ENCODE measurements around the gene FXYD7. TPM values are rescaled to one million over a fixed set of nuclear protein-coding genes. Genes with fewer than 3 reads are reported as not detected.

The FXYD7 gene
- total and polyA plus RNA-seq, 2 experiments from 2014 or later: not detected

GRCh38 chr19:35117799-35118198 is 25.3 kb upstream of the FXYD7 start:
- H3K4me3 ChIP-seq: no peak overlapping the region
- H3K79me2 ChIP-seq (ENCODE audit: insufficient read depth): no peaks in the 10 kb centered on the region
- TF ChIP-seq EZH2phosphoT487 (IDR thresholded peaks at IDR 0.05; ENCODE audit: insufficient read depth, low read depth): no peak
- no peak for TF ChIP-seq EZH2 (IDR thresholded peaks at IDR 0.05; ENCODE audit: insufficient read depth, poor library complexity, severe bottlenecking)
- no peaks in the 10 kb centered on the region for H3K27me3 ChIP-seq (replicated peaks; ENCODE audit: insufficient read depth)
- no peak overlapping the region for H3K4me2 ChIP-seq (ENCODE audit: unreplicated experiment)
- H3F3A ChIP-seq (ENCODE audit: insufficient read depth): no peaks in the 10 kb centered on the region
- H3K9me2 ChIP-seq (ENCODE audit: insufficient read depth): no peaks in the 10 kb centered on the region
- peaks cover 9% of the 10 kb centered on the region; the same call in 1 of the 2 replicates for H3K4me1 ChIP-seq (ENCODE audit: insufficient read depth)
- no peak overlapping the region for H2AFZ ChIP-seq
- H4K20me1 ChIP-seq (ENCODE audit: insufficient read depth): no peaks in the 10 kb centered on the region
- no peak overlapping the region for H3K27ac ChIP-seq
- WGBS, 2 experiments (ENCODE audit: low coverage in 1 of 2, low lambda C conversion rate in 2 of 2, missing lambda C conversion rate in 2 of 2): 78 to 79% methylated on average over 11 of the region's 11 CpGs
- H3K9me3 ChIP-seq (ENCODE audit: low read depth): no peaks in the 10 kb centered on the region
- in situ Hi-C loops (cut with MboI): no loop called here
- no peaks in the 10 kb centered on the region for H3K36me3 ChIP-seq (ENCODE audit: low read depth)
- no peak for DNase-seq
- no peak overlapping the region for H3K9ac ChIP-seq

- Histone ChIP-seq H2AFZ (no peak overlapping the region), H3K4me3 (no peak overlapping the region), H3K27ac (no peak overlapping the region), H4K20me1 (ENCODE audit: insufficient read depth) (no peaks in the 10 kb centered on the region), H3K9me2 (ENCODE audit: insufficient read depth) (no peaks in the 10 kb centered on the region), H3K4me1 (ENCODE audit: insufficient read depth) (peaks cover 14% of the 10 kb centered on the region), H3K9me3 (ENCODE audit: low read depth) (no peaks in the 10 kb centered on the region), H3K79me2 (ENCODE audit: insufficient read depth) (no peaks in the 10 kb centered on the region), H3K27me3 (replicated peaks; ENCODE audit: insufficient read depth) (no peaks in the 10 kb centered on the region), H3K9ac (no peak overlapping the region), H3K4me2 (ENCODE audit: unreplicated experiment) (no peak overlapping the region), H3F3A (ENCODE audit: insufficient read depth) (no peaks in the 10 kb centered on the region), H3K36me3 (ENCODE audit: low read depth) (no peaks in the 10 kb centered on the region)
- no peak for TF ChIP-seq EZH2 (IDR thresholded peaks at IDR 0.05; ENCODE audit: insufficient read depth, poor library complexity, severe bottlenecking)
- no peak for TF ChIP-seq EZH2phosphoT487 (IDR thresholded peaks at IDR 0.05; ENCODE audit: insufficient read depth, low read depth)
- no peak for DNase-seq
- 78 to 86% methylated on average over 9 to 13 of the region's 13 CpGs for WGBS, 2 experiments (ENCODE audit: low coverage in 1 of 2, low lambda C conversion rate in 2 of 2, missing lambda C conversion rate in 2 of 2)
- in situ Hi-C loops (cut with MboI): no loop called here
Measured at GRCh38 chr19:35118268-35119020, 24.6 kb upstream of the FXYD7 start.

- peaks cover 20% of the 10 kb centered on the region for H3K4me1 ChIP-seq (ENCODE audit: insufficient read depth)
- in situ Hi-C loops (cut with MboI): no loop called here
- no peaks in the 10 kb centered on the region for H3K27me3 ChIP-seq (replicated peaks; ENCODE audit: insufficient read depth)
- no peaks in the 10 kb centered on the region for H3K79me2 ChIP-seq (ENCODE audit: insufficient read depth)
- 70 to 81% methylated on average over 10 to 14 of the region's 14 CpGs for WGBS, 2 experiments (ENCODE audit: low coverage in 1 of 2, low lambda C conversion rate in 2 of 2, missing lambda C conversion rate in 2 of 2)
- H3K9me2 ChIP-seq (ENCODE audit: insufficient read depth): no peaks in the 10 kb centered on the region
- no peak for DNase-seq
- H3K9me3 ChIP-seq (ENCODE audit: low read depth): no peaks in the 10 kb centered on the region
- no peak overlapping the region for H3K4me3 ChIP-seq
- no peaks in the 10 kb centered on the region for H3K36me3 ChIP-seq (ENCODE audit: low read depth)
- H4K20me1 ChIP-seq (ENCODE audit: insufficient read depth): no peaks in the 10 kb centered on the region
- H3K27ac ChIP-seq: no peak overlapping the region
- no peak overlapping the region for H3K4me2 ChIP-seq (ENCODE audit: unreplicated experiment)
- TF ChIP-seq EZH2 (IDR thresholded peaks at IDR 0.05; ENCODE audit: insufficient read depth, poor library complexity, severe bottlenecking) (no peak), EZH2phosphoT487 (IDR thresholded peaks at IDR 0.05; ENCODE audit: insufficient read depth, low read depth) (no peak)
- H2AFZ ChIP-seq: no peak overlapping the region
- no peak overlapping the region for H3K9ac ChIP-seq
- H3F3A ChIP-seq (ENCODE audit: insufficient read depth): no peaks in the 10 kb centered on the region
Measured at GRCh38 chr19:35119091-35119490, 24.0 kb upstream of the FXYD7 start.

- Histone ChIP-seq H4K20me1 (ENCODE audit: insufficient read depth) (no peaks in the 10 kb centered on the region), H3K9me3 (ENCODE audit: low read depth) (no peaks in the 10 kb centered on the region), H3K4me1 (ENCODE audit: insufficient read depth) (peaks cover 20% of the 10 kb centered on the region), H3K27ac (no peak overlapping the region), H3K9ac (no peak overlapping the region), H3F3A (ENCODE audit: insufficient read depth) (no peaks in the 10 kb centered on the region), H3K79me2 (ENCODE audit: insufficient read depth) (no peaks in the 10 kb centered on the region), H3K4me2 (ENCODE audit: unreplicated experiment) (no peak overlapping the region), H2AFZ (no peak overlapping the region), H3K9me2 (ENCODE audit: insufficient read depth) (no peaks in the 10 kb centered on the region), H3K36me3 (ENCODE audit: low read depth) (no peaks in the 10 kb centered on the region), H3K27me3 (replicated peaks; ENCODE audit: insufficient read depth) (no peaks in the 10 kb centered on the region), H3K4me3 (no peak overlapping the region)
- 81 to 87% methylated on average over 9 of the region's 9 CpGs for WGBS, 2 experiments (ENCODE audit: low coverage in 1 of 2, low lambda C conversion rate in 2 of 2, missing lambda C conversion rate in 2 of 2)
- in situ Hi-C loops (cut with MboI): no loop called here
- DNase-seq: no peak
- TF ChIP-seq EZH2 (IDR thresholded peaks at IDR 0.05; ENCODE audit: insufficient read depth, poor library complexity, severe bottlenecking) (no peak), EZH2phosphoT487 (IDR thresholded peaks at IDR 0.05; ENCODE audit: insufficient read depth, low read depth) (no peak)
Measured at GRCh38 chr19:35119578-35120155, 23.4 kb upstream of the FXYD7 start.

Measured in GM23248 (cell line).